GM18499 (cell line): ENCODE measurements around the gene TRAIP.
A peak's percentile ranks its signal among the peaks of the same experiment; 100 is the strongest.
"Not testable (repeated sequence)": the region's sequence is repeated elsewhere in the genome, so short reads cannot be mapped to it uniquely, and the experiment has no call there.

Experiments used
- ATAC-seq: cut with Tn5 transposase; IDR thresholded peaks from one replicate; pipeline ENCODE4 v1.9.1; 2021; ENCODE audit warnings: moderate number of reproducible peaks; ENCODE audit not compliant: insufficient read depth, unreplicated experiment

Gene TRAIP

GRCh38 chr3:49839193-49839809, 17.1 kb downstream of the TRAIP start:
- no peak for ATAC-seq

DNA sequence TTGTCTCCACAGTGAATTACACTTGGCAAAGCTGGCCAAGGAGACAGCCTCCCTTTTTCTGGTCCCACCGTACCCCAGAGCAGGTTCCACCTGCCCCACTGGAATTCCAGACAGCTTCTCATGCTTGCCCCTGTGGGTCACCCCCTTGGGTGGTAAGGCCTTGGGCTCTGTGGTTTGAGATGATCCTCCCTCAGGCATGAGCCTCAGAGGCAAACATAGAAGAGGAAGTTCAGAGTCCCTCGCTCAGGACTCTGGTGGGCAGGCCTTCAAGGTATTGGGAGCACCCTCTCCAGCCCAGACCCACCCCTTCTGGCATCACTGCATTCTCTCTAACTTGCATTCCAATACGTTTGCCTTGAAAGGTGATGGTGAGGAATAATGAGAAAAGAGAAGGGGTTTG, 25.0 kb downstream of the TRAIP start:
- no peak for ATAC-seq

DNA sequence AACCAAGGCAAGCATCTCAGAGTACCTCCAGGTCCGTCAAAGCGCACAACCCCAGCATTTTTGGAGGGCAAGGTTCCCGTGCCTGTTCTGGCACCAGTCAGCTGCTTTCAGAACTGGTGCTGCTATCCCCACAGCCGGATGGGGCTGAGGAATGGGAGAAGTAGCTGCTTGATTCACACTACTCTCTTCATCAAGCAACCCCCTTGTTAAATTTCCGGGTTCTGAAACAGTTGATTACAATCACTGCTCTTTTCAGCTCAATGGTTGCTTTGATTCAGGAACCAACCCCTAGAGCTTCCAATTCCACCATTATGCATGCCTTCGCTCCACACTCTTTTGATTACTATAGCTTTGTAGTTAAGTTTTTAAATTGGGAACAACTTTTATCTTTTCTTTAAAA, 30.3 kb downstream of the TRAIP start:
- ATAC-seq: no peak

GRCh38 chr3:49823131-49823530, 33.2 kb downstream of the TRAIP start:
- ATAC-seq: not testable (repeated sequence)

- ATAC-seq: no peak
These were observed 42.7 kb downstream of the TRAIP start, which contains the start of gene UBA7 for GRCh38 chr3:49813497-49814174. Gene UBA7 (minus strand): TSS chr3:49813953. CDS start chr3:49813787, 166 bp downstream.

GRCh38 chr3:49812916-49813496, 43.4 kb downstream of the TRAIP start:
- no peak for ATAC-seq

GRCh38 chr3:49807431-49808114, 48.8 kb downstream of the TRAIP start:
- ATAC-seq: no peak

DNA sequence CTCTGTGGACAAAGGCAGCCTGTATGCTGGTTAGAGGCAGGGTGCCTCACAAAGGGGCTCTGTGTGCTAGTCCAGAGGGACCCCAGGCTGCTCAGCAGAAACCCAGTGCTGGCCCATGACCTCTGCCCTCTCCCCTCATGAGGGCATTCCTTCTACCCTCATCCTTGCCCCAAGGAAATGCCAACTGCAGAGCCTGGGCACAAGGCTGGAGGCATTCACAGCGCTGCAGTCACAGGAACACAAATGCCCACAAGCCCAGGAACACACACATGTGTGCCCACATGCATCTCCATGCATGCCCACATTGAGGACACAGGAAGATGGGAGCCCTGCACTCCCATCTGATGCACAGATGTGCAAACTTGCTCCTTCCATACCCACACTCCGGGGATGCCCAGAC, 49.5 kb downstream of the TRAIP start:
- ATAC-seq: no peak

- no peak for ATAC-seq
These were observed 50.3 kb downstream of the TRAIP start for GRCh38 chr3:49805897-49806701.

DNA sequence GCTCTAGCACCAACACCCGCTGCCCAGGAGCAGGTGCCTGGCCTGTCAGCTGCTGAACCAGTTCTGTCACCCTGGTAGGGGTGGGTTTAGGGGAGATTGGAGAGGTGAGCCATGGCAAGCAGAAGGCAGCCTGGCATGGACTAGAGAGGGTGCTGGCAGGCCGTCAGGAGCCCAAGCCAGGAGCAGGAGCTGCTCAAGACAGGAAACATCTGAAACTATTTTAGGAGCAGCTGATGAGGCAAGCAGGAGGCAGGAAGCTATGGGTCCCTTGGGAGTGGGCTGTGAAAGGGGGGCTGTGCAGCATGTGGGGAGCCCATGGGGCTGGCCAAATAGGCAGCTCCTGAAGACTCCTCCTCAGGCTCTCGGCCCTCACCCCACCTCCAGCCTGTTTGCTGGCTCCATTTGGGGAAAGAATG, 51.0 kb downstream of the TRAIP start:
- ATAC-seq: no peak

DNA sequence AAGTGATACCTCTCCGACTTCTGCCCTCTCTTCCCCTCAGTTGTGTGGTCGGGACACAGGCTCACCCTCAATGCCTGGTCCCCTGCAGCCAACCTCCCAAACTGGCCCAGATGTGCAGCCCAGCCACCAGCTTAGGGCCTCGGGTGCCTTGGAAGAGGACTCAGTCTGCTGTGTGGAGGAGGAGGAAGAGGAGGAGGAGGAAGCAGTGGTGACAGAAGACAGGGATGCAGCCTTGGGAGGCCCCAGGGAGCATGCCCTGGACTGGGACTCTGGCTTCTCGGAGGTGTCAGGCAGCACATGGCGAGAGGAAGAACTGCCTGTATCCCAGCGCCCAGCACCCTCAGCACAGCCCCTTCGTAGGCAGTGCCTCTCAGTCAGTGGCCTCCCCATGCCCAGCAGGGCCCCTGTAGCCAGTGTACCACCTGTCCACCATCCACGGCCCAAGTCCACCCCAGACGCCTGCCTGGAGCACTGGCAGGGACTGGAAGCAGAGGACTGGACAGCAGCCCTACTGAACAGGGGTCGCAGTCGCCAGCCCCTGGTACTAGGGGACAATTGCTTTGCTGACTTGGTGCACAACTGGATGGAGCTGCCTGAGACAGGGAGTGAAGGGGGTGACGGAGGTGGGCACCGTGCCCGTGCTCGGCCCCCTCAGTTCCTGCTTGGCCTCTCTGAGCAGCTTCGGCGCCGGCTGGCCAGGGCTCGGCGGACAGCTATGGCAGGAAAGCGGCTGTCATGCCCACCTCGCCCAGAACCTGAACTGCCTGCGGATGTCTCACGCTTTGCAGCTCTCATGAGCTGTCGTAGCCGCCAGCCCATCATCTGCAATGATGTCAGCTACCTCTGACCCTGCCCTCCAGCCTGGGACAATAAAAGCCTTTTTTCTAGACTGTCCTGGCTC, 52.0 kb downstream of the TRAIP start:
- ATAC-seq: no peak

DNA sequence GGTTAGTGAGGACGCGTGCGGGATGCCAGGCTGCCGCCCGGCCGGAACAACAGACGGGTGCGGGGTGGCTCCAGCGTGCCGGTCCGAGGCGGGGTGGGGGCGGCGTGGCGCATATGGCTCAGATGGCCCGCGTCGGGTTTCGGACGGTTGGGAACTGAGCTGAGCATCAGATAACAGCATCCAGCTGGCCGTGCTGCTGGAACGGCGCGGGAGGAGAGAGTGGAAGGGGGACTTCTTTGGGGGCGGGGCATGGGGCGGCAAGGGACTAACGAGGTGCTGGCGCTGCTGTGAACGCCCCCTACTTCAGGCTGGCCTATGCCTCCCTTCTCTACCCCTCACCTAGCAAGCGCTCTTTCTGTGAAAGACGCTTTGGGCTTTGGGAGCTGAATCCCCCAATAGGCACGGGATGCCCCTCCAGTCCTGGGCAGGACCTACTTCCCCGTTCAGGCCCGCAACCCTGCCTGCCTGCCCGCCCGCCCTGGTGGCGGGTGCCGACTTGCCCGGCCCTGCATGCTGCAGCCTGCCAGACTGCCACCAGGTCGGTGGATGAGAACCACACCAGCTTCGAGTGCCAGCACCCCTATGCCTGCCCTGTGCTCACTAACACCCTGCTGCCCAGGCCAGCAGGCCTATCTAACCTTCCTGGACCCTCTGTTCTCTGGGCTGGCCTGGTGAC, 52.8 kb downstream of the TRAIP start:
- no peak for ATAC-seq

DNA sequence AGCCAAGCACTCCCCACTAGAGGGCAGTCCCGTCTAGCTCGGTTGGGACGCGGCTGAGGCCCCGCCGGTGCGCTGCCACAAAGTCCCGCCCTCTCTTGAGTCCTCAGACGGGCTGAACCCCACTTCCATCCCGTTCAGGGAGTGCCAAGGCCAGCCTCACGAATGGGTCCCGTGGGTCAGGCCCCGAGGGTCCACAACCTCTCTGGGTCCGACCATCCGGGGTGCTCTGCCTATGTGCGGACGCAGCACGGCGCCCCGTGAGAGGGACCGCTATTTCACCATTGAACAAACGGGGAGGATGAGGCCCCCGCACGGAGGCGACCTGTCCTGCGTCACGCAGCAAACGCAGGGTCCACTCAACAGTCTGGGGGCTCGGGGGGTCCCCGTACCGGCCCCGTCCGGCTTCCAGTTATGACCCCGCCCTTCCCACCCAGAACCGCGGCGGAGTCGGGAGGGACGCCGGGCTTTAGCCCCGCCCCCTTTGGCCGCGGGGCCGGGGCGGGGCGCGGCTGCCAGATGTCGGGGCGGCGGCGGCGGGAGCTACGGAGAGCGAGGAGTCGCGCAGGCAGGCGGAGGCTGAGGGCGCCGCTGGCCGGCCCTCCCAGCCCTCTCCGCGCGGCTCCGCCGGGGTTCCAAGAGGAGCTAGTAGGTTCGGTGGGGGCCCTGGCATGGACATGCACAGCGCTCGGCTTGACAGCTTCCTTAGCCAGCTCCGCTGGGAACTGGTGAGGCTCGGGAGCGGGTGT, 53.5 kb downstream of the TRAIP start, which contains the start of gene INKA1:
Gene INKA1, plus strand, starts transcription at position 543 of the 746 bp plus-strand sequence. Its CDS starts 132 bp downstream, at position 675.
- ATAC-seq: peak; percentile 35

- no peak for ATAC-seq
These were observed 55.2 kb downstream of the TRAIP start for GRCh38 chr3:49801160-49801559.

DNA sequence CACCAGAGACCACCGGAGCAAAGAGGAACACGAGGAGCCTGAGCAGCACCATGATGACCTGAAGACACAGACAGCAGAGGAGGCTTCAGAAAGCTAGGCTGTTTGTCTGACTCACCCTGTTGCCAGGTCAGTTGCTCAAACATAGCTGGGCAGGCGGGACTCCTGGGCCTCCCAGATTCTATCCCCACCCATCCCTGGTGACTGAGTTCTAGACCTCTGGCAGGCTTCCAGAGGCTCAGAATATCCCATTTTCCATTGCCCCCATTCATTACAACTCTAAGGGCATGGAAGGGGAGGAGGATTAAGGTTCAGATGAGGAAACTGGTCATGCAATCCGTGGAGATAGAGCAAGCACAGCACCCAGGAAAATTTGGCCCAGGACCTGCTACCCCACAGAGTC, 56.6 kb downstream of the TRAIP start, which contains the start of gene CDHR4:
Gene CDHR4, minus strand, starts transcription at position 113 of the 400 bp plus-strand sequence. Its CDS starts 61 bp downstream, at position 52.
- no peak for ATAC-seq

DNA sequence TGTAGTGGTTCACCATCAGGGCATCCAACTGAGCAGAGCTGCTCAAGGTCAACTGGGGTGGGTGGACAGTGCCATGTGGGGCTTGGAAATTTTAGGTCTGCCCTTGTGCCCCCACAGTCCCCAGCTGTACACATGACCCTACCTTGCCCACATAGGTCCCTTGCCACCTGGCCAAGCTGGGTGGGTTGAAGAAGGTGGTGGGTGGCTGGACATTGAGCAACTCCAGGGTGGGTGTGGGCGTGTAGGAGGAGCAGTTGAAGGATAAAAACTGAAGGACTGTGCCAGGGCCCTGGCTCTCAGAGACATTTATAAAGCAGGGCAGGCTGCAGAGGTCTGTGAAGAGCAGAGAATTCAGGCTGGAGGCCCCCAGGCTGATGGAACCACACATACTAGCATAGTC, 57.3 kb downstream of the TRAIP start:
- ATAC-seq: no peak

- ATAC-seq: no peak
These were observed 61.1 kb downstream of the TRAIP start for GRCh38 chr3:49794926-49795905.
